Stimulated activated CD8-positive, alpha-beta memory T cell treated with anti-CD3 and anti-CD28 coated beads, Interleukin-7, amount 100 ng/mL, for 4 hours (primary cell): ENCODE measurements around the gene DLGAP3.
"Not testable (repeated sequence)": the region's sequence is repeated elsewhere in the genome, so short reads cannot be mapped to it uniquely, and the experiment has no call there.

Experiments used
- DNase-seq, 2 donors: peaks; one replicate each; pipeline ENCODE4 v3.0.0-alpha.2; 2020; ENCODE audit warnings: low read depth in 2 of 2

DLGAP3 gene, protein sequence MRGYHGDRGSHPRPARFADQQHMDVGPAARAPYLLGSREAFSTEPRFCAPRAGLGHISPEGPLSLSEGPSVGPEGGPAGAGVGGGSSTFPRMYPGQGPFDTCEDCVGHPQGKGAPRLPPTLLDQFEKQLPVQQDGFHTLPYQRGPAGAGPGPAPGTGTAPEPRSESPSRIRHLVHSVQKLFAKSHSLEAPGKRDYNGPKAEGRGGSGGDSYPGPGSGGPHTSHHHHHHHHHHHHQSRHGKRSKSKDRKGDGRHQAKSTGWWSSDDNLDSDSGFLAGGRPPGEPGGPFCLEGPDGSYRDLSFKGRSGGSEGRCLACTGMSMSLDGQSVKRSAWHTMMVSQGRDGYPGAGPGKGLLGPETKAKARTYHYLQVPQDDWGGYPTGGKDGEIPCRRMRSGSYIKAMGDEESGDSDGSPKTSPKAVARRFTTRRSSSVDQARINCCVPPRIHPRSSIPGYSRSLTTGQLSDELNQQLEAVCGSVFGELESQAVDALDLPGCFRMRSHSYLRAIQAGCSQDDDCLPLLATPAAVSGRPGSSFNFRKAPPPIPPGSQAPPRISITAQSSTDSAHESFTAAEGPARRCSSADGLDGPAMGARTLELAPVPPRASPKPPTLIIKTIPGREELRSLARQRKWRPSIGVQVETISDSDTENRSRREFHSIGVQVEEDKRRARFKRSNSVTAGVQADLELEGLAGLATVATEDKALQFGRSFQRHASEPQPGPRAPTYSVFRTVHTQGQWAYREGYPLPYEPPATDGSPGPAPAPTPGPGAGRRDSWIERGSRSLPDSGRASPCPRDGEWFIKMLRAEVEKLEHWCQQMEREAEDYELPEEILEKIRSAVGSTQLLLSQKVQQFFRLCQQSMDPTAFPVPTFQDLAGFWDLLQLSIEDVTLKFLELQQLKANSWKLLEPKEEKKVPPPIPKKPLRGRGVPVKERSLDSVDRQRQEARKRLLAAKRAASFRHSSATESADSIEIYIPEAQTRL

DNA sequence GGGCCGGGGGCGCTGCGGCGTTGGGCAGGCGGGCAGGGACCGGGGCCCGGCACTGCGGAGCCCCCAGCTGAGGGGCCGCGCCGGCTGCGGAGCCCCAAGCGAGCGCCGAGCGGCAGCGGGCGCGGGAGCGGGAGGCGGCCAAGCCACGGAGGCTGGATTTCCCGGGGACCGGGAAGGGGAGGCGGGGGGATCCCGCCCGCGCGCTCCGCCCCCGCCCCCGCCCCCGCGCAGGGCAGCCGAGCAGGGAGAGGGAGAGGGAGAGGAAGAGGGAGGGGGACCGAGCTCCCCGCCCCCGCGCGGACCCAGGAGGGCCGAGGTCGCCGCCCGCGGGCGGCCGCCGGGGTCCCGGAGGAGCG, at the start of gene DLGAP3:
Gene DLGAP3, minus strand, starts transcription at position 154 of the 356 bp plus-strand sequence. CDS start 24,267 bp downstream, outside the sequence.
- no peak for DNase-seq

DNA sequence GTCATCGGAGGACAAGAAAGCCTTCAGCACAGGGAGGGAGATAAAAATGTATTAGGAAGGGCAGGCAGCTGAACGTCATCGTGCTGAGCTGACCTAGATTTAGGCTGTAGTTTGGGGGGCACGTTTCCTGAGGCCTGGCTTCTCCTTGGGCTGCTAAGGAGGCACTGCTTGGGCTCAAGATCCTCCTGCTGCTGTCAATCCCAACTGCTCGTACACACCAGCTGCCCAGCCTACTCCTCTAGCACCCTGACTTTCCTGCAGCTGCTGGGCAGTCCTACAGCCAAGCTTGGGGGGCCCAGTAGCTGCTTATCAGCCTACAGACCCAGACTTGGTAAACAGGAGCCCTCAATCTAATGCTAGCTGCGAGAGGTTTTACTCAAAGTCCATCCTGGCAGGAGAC, 49.5 kb upstream of the DLGAP3 start:
- no peak for DNase-seq

DNA sequence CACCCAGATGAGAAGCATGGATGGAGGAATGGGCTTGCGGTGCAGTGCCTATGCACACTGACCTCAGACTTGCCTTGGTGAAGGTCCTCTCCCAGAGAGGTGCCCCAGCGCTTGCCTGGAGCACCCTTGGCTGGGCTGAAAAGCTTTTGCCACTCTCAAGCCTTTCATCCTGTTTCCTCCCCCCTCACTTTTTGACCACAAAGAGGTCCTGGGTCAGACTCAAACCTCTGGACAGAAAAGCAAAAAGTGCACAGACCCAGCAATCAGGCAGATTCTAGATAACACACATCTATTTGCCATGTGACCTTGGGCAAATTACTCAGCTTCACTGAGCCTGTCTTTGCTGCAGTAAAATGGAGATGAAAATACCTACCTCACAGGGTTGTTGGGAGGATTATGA, 48.4 kb upstream of the DLGAP3 start:
- no peak for DNase-seq

DNA sequence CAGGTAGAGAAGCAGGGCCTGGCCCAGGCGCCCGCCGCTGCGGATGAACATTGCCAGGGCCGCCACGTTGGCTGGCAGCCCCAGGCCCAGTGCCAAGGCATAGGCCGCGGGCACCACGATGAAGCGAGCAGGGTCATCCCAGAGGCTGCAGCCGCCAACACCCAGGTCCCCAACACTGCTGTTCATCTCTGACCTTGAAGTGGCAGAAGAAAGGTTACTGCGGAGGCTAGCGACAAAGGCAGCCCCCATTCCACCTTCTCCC, 47.7 kb upstream of the DLGAP3 start:
- no peak for DNase-seq

DNA sequence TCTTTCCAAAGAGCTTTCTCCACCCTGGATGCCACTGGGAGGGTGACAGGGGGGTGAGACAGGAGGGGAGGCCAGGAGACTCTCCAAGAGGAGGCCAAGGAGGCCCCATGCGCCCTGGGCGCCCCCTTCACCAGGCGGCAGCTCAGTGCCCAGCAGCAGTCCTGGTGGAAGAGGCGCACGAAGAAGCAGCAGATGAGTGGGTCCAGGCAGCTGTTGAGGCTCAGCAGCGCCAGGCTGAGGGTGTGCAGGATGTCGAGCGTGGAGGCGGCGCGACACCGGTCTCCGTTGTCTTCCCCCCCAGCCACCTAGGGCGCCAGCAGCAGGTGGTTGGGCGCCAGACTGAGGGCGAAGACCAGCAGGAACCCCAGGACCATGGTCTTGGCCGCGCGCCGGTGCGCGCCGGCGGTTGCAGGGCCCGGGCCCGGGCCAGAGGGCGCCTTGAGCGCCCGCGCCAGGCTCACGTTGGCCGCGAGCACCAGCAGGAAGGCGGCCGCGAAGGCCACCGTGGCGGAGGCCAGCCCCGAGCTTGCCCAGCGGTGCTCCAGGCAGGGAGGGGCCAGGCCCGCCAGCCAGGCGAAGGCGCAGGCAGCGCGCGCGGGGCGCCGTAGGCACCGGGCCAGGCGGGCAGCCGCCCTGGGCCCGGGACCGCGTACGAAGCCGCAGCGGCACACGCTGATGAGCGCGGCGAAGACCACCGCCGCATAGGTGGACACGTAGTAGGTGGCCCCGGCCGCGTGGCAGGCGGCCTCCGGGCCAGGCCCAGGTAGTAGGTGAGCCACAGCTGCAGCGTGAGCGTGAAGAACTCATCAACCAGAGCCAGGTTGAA, 47.1 kb upstream of the DLGAP3 start:
- DNase-seq, result no peak

DNA sequence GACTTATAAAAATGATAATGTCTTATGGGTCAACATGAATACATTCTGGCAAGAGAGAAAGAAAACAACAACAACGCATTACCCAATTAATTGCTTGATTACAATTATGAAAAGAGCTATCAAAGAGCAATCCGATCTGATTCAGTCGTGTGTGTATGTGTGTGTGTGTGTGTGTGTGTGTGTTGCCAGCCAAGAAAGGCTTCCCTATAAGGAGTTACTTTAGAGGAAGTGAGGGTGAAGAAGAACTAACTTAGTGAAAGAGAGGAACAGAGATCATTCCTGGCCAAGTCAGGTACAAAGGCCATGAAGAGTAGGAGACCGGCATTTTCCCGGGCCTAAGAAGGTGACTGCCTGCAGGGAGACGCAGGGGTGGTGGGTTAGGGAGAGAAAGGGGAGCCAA, 46.3 kb upstream of the DLGAP3 start:
- no peak for DNase-seq

DNA sequence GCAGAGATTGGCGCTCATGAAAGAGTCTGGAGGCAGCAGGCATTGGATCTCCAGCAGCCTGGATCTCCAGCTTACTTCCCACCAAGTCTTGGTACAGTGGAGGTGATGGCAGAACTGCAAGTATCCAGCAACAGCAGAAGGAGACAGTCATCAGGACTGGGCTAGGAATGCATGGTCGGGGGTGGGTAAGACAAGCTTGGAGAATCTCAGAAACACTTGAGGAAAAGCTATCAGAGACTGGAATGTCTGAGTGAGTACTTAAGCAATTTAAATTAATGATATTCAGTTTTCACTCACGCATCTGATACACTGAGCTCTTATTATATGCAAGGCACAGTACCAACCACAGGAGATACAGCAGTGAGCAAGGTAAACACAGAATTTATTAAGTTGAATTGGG, 45.9 kb upstream of the DLGAP3 start:
- DNase-seq, result no peak

DNA sequence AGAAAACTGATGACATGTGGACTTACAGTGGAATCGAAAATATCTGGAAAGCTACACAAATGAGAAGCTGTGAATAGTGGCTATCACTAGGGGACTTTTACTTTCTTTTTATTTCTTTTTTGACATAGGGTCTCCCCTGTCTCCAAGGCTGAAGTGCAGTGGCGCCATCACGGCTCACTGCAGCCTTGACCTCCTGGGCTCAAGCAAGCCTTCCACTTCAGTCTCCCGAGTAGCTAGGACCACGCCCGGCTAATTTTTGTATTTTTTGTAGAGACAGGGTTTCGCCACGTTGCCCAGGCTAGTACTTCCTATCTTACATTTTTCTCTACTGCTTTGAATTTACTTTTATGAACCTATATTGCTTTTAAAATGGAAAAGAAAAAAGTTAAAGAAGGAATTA, 45.2 kb upstream of the DLGAP3 start:
- no peak for DNase-seq

DNA sequence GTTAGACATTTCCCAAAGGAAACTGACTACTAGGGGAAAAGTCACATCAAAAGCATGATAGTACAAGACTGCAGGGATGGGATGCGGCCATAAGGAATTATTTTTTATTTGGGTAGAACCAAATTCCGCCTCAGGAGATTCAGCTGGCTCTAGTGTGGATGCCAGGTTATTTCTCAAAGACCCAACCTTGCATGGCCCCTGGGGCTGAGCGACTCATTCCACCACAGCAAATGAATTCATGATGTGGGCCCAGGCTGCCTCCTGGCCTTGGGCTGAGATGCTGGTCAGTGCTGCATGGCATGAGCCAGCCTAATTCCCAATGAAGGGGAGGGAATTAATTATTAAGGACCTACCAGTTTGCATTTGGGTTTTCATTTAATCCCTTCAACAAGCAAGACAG, 43.9 kb upstream of the DLGAP3 start:
- no peak for DNase-seq

DNA sequence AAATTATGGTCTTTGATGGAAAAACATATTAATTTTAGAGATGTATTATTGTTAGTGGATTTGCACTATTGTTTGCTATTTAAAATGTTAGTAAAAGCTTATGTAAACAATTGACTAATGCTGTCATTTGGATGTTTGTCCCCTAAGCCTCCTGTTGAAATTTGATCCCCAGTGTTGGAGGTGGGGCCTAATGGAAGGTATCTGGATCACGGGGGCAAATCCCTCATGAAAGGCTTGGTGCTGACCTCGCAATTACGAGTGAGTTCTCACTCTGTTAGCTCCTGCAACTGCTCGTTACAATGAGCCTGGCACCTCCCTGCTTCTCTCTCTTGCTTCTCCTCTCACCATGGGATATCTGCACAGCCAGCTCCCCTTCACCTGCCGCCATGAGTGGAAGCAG, 41.4 kb upstream of the DLGAP3 start:
- no peak for DNase-seq

DNA sequence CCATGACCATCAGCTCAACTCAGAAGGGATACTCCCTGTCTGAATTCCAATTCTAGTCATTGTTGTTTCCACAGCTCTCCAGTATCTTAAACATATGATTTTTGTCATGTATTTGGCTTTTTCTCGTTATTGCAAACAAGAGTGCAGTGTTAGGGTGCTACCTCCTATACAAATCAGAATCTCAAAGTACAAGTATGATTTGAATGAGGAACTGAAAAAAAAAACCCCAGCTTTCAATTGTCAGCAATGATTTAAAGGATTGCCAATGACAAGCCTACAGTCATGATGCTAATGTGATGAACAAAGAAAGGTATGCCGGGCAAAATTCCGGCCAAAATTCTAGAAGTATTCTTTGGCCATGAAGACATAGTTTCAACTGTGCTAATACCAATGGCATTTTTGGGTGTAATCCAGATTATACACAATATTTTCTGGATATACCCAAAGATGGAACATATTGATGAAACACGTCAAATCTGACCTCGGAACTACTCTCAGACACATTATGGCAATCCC, 40.8 kb upstream of the DLGAP3 start:
- DNase-seq, result no peak

DNA sequence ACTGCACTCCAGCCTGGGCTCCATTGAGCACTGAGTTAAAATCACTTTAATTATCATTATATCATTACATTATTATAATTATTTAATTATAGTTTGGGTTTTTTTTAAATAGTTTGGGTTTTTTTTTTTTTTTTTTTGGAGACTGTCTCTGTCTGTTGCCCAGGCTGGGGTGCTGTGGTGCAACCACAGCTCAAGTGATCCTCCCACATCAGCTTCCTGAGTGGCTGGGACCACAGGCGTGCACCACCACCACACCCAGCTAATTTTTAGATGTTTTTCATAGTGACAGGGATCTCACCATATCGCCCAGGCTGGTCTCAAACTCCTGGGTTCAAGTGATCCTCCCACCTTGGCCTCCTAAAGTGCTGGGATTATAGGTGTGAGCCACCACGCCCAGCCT, 38.8 kb upstream of the DLGAP3 start:
- DNase-seq, result not testable (repeated sequence)

DNA sequence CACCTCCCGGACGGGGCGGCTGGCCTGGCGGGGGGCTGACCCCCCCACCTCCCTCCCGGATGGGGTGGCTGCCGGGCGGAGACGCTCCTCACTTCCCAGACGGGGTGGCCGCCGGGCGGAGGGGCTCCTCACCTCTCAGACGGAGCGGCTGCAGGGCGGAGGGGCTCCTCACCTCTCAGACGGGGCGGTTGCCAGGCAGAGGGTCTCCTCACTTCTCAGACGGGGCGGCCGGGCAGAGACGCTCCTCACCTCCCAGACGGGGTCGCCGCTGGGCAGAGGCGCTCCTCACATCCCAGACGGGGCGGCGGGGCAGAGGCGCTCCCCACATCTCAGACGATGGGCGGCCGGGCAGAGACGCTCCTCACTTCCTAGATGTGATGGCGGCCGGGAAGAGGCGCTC, 38.2 kb upstream of the DLGAP3 start:
- DNase-seq, result not testable (repeated sequence)

DNA sequence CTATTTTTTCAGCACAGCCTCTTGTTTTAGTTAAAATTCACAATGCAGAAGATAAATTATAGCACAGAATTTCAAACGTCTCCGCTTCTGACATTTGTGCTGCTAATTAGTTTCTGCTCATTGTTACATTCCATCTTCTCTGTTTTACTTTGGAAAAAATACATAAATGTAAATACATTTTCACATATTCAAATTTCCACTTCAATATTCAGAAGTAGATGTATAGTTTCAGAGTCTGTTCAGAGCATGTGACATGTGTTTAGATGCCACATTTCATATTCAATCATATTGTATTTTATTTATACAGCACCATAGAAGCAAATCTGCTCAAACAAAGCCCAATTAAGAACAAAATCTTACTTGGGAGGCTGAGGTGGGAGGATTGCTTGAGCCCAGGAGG, 36.1 kb upstream of the DLGAP3 start:
- DNase-seq, result no peak

DNA sequence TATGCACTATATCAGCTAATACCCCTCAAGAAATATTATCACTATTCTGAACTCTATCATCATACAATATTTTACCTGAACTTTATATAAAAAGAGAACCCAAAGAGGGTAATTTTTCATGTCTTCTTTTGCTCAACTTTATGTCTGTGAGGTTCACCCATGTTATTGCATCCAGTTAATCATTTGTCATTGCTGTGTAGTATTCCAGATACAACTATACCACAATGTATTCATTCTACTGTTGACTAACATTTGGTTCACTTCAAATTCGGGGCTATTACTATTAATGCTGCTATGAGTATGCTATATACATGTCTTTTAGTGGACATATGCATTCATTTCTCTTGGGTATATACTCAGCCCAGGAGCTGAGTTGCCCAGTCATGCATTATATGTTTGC, 21.0 kb upstream of the DLGAP3 start:
- no peak for DNase-seq

DNA sequence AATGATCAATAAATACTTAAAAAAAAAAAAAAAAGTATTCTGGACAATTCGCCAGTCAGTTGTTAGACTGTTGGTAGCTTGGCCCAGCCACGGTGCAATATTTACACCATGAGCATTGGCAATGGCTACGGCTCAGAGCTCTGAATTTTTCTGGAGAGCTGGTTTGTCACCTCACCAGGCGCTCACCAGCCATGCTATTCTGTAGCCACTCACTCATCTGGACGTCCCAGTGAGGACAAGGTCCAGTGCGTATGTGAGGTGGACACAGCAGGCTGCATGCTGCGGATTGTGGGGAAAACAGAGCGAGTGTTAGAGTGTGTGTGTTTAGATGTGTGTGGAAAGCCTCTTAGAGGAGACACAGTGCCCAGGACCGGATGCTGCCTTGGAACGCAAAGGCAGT, 19.3 kb upstream of the DLGAP3 start:
- DNase-seq, result not testable (repeated sequence)

DNA sequence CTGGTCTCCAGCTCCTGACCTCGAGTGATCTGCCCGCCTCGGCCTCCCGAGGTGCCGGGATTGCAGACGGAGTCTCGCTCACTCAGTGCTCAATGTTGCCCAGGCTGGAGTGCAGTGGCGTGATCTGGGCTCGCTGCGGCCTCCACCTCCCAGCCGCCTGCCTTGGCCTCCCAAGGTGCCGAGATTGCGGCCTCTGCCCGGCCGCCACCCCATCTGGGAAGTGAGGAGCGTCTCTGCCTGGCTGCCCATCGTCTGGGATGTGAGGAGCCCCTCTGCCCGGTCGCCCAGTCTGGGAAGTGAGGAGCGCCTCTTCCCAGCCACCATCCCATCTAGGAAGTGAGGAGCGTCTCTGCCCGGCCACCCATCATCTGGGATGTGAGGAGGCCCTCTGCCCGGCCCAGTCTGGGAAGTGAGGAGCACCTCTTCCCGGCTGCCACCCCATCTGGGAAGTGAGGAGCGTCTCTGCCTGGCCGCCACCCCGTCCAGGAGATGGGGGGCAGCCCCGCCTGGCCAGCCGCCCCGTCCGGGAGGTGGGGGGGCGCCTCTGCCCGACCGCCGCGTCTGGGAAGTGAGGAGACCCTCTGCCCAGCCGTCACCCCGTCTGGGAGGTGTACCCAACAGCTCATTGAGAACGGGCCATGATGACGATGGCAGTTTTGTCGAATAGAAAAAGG, 18.3 kb upstream of the DLGAP3 start:
- not testable (repeated sequence) for DNase-seq

DNA sequence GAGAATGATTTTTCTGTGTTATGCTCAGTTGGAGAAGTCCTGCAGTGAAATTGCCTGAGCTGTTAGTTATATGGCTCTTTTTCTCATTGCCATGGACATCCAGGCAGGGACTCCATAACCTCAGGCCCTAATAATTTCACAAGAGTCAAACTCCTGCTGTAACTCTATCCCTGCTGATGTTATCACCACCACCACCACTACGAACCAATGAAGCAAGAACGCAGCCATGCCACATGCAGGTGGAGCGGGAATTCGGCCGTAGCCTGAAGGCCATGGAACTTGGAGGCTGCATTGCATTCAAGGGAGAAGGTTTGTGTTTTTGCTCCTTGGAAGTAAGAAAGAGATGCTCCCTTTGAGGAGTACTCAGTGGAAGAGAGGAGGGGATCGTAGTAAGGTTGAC, 16.8 kb upstream of the DLGAP3 start:
- DNase-seq, result no peak

DNA sequence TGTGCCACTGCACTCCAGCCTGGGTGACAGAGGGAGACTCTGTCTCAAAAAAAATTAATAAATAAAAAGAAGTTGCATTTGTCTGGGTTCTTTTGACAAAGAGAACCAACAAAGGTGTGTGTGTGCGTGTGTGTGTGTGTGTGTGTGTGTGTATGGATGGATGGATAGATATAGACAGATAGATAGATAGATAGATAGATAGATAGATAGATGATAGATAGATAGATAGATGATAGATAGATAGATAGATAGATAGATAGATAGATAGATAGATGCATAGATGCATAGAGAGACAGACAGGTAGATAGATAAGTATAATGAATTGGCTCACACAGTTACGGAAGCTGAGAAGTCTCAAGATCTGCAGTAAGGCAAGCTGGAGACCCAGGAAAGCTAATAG, 12.3 kb upstream of the DLGAP3 start:
- not testable (repeated sequence) for DNase-seq

DNA sequence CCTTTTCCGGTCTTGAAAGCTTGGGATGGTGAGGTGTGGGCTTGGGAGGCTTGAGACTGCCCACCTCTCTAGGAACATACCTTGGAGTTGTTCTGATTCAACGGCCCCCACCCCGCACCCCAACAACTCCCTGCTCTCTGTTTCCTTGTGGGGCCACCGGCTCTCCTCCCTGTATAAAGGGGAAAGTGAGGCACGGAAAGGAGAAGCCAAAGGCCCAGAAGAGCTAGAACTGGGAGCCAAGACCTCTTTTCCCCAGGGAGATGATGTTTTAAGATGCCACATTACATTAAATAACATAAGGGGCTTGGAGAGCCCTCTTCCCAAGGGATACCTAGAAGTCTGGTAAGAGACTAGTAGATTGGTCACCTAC, 1.2 kb upstream of the DLGAP3 start:
- no peak for DNase-seq

DNA sequence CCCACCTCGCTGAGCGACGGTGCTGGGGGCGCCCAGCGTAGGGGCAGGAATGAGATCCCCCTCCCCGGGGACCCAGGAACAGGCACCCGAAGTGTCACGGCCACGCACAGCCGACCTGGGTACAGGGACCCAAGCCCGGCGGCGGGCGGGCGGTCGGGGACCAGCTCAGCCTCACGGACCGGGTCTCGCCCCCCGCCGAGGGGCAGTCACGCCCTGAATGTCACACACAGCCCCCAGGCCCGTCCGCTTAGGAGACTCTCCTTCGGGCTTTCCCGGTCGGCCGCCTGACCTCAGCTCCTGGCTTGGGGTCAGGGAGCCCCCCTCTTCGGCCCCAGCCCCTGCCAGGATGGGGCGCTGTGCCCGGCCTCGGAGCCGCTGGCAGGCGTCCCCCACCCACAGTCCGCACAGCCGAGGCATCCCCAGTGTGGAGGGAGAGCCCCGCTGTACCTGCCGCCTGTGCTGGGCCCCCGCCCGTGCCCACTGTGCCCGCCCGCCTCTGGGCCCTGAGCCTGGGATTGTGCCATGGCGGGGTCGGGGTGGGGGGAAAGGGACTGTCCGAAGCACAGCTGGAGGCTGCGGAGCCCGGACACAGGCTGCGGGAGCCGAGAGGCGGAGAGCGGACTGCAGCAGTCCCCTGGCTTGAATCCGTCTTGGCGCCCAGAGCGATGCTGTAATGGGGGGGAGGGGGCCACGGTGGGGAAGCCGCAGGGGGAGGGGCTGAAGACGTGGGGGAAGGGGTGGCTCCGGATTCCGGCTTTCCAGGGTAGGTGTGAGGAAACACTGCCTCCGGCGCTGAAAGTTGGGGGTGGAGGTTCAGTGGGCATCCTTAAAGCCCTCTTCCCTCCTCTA, 627 bp upstream of the DLGAP3 start:
- DNase-seq, result no peak
